Mononuclear cell (primary cell): ENCODE results near the gene RALGAPA2. TPM values are rescaled to one million over a fixed set of nuclear protein-coding genes. Genes with fewer than 3 reads are reported as not detected.

Experiments
- H3K27me3 ChIP-seq: 2 replicates; pipeline ENCODE4 v1.6.0; 2011; ENCODE audit warnings: low read length, control low read depth; ENCODE audit not compliant: insufficient read depth
- H3K4me1 ChIP-seq: 2 replicates; pipeline ENCODE4 v1.5.1; 2011; ENCODE audit warnings: mild to moderate bottlenecking, low read length, control low read depth; ENCODE audit not compliant: insufficient read depth
- H3K4me3 ChIP-seq: 2 replicates; pipeline ENCODE4 v1.5.1; 2011; ENCODE audit warnings: mild to moderate bottlenecking, low read length, moderate library complexity
- H3K9me3 ChIP-seq: 2 replicates; pipeline ENCODE4 v1.5.1; 2011; ENCODE audit warnings: low read depth, mild to moderate bottlenecking, control low read depth, low read length
- total RNA-seq: library from RNA; depleted of rRNA; stranded (reverse); fragments of >200 nt; gene quantifications from one replicate; pipeline ENCODE4 v1.2.3, GENCODE V29; 2012

Gene RALGAPA2
- total RNA-seq, 1 donor = 18.4 TPM

DNA sequence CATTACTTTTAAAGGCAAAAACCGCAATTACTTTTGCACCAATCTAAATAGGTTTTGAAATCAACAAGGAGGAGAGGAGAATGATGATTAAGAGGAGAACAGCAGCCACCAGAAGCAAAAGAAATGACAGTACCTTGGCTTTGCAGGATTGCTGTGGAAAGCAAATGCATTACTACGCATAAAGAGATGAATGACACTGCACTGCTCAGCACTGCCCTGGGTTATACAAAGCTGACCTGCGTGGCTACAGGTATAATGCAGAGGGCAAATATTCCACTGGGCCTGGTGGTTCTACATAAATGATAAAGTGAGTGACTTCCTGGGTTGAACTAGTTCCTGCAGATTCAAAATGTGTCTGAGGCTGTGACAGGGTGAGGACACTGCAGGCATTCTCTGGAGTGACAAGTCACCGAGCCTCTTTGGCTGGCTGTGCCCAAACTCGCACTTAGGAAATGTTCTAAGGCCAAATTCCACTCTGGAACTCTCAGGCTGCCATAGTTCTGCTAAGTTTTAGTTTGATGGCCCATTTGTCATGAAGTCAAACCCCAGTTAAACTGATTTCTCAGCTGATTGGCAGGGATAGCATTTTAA, 265.9 kb downstream of the RALGAPA2 start:
- no peak overlapping the region for H3K4me3 ChIP-seq
- peaks cover 16% of the 10 kb centered on the region for H3K4me1 ChIP-seq
- no peaks in the 10 kb centered on the region for H3K27me3 ChIP-seq
- no peaks in the 10 kb centered on the region for H3K9me3 ChIP-seq

DNA sequence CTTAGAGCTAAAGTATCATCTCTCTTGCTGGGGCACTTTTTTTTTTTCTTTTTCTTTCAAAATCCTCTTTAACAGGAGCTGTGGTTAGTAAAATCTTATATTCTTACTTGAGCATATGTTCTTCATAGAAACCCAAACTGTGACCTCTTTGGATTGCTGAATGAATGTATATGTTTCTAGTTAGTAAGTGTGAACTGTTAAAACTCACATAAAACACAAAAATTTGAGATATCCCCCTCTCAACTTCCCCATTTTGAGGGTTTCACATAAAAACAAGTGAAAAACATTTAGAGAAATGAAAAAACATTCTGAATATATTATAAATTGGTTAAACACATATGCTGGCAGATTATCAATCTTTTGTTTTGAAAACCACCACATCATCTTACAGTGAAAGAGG, 266.4 kb downstream of the RALGAPA2 start:
- Histone ChIP-seq H3K9me3 (no peaks in the 10 kb centered on the region), H3K27me3 (no peaks in the 10 kb centered on the region), H3K4me1 (peaks cover 16% of the 10 kb centered on the region), H3K4me3 (no peak overlapping the region)

GRCh38 chr20:20443504-20443903, 268.9 kb downstream of the RALGAPA2 start:
- no peak overlapping the region for H3K4me3 ChIP-seq
- H3K9me3 ChIP-seq = no peaks in the 10 kb centered on the region
- H3K27me3 ChIP-seq = no peaks in the 10 kb centered on the region
- peaks cover 16% of the 10 kb centered on the region for H3K4me1 ChIP-seq

DNA sequence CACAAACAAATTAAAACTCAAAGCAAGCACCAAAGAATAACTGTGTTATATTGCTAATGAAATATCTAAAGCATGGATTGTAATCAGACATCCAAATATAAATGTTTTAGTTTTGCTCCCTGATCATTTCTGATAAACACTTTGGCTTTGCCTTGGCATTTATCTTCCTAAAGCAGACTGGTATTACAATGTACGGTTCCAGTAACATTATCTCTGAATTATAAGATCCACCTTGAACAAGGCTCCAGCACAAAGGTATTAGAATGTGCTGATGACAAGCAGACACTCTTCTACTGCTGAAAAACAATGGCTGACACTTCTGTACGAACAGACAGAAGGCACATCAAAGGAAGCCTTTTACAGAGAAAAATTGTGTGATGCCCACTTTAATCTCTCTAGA, 270.0 kb downstream of the RALGAPA2 start:
- Histone ChIP-seq H3K4me1 (peaks cover 16% of the 10 kb centered on the region), H3K9me3 (no peaks in the 10 kb centered on the region), H3K27me3 (no peaks in the 10 kb centered on the region), H3K4me3 (no peak overlapping the region)

DNA sequence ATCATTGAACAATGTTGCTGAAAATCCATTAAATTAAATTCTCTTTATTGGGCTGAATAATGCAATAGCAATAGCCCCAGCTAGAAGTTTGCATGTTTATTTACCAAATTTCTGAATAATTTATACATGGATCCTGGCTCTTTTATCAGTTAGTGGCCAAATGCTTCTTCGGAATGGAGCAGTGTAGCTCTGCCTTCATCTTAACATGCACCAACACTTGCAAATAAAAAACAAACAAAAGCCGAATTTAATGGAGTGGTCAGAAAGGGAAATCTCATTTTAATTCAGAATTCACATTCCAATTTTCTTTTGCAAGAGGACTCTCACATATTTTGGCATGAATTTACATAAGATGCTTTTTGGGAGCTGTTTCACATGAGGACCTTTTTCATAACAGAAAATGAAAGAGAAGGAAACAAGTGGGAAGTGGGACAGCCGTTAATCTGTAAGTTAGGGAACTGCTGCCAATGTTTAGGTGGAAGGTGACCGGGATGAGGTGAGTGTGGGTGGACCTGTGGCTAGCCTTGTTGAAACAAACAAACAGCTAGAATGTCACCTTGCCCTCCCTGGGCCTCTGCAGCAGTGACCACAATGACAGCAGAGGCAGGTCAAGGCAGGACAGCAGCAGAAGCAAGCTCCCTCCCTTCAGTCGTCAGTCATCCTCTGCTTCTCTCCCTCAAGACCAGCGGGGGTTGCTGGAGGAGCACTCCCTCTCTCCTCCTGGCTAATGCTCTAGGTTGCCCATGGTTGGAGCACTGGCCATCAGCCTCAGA, 271.4 kb downstream of the RALGAPA2 start:
- H3K9me3 ChIP-seq = no peaks in the 10 kb centered on the region
- H3K4me3 ChIP-seq = no peak overlapping the region
- no peaks in the 10 kb centered on the region for H3K27me3 ChIP-seq
- peaks cover 11% of the 10 kb centered on the region for H3K4me1 ChIP-seq

GRCh38 chr20:20440481-20440880, 272.0 kb downstream of the RALGAPA2 start:
- H3K4me3 ChIP-seq = no peak overlapping the region
- no peaks in the 10 kb centered on the region for H3K9me3 ChIP-seq
- no peaks in the 10 kb centered on the region for H3K27me3 ChIP-seq
- H3K4me1 ChIP-seq = peaks cover 11% of the 10 kb centered on the region

GRCh38 chr20:20439602-20440190, 272.7 kb downstream of the RALGAPA2 start:
- no peaks in the 10 kb centered on the region for H3K27me3 ChIP-seq
- peaks cover 11% of the 10 kb centered on the region for H3K4me1 ChIP-seq

GRCh38 chr20:20437314-20437713, 275.1 kb downstream of the RALGAPA2 start:
- Histone ChIP-seq H3K27me3 (no peaks in the 10 kb centered on the region), H3K4me3 (no peak overlapping the region), H3K9me3 (no peaks in the 10 kb centered on the region), H3K4me1 (no peaks in the 10 kb centered on the region)

More at GRCh38 chr20:20439602-20440190, 272.7 kb downstream of the RALGAPA2 start:
- Histone ChIP-seq H3K4me3 (no peak overlapping the region), H3K9me3 (no peaks in the 10 kb centered on the region)

- no peak overlapping the region for H3K4me3 ChIP-seq
- no peaks in the 10 kb centered on the region for H3K27me3 ChIP-seq
- H3K9me3 ChIP-seq = no peaks in the 10 kb centered on the region
- H3K4me1 ChIP-seq = no peaks in the 10 kb centered on the region
These were observed 275.8 kb downstream of the RALGAPA2 start for GRCh38 chr20:20436689-20437088.

DNA sequence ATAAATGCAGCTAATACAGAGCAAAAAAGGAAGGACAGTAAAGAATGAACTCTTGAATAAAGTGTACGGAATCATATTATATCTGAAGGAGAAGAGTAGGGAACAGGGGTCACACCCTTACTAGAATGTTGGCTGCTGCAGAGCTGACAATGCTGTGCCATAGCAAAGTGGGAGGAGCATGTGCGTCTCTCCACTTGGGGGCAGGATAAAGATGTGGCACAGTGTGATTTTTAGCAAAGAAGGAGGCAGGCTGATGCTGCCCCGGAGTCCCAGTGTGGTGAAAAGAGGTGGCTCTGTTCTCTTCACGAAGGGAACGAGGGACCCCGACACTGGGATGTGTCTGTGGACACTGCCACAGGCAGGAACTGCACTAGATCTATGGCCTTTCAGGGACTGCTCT, 277.0 kb downstream of the RALGAPA2 start:
- no peaks in the 10 kb centered on the region for H3K27me3 ChIP-seq
- no peaks in the 10 kb centered on the region for H3K9me3 ChIP-seq
- no peak overlapping the region for H3K4me3 ChIP-seq
- no peaks in the 10 kb centered on the region for H3K4me1 ChIP-seq

GRCh38 chr20:20432618-20433286, 279.7 kb downstream of the RALGAPA2 start:
- Histone ChIP-seq H3K4me3 (no peak overlapping the region), H3K27me3 (no peaks in the 10 kb centered on the region), H3K9me3 (no peaks in the 10 kb centered on the region), H3K4me1 (no peaks in the 10 kb centered on the region)

GRCh38 chr20:20430066-20430465, 282.4 kb downstream of the RALGAPA2 start:
- H3K9me3 ChIP-seq = no peaks in the 10 kb centered on the region
- no peak overlapping the region for H3K4me3 ChIP-seq
- H3K27me3 ChIP-seq = no peaks in the 10 kb centered on the region
- H3K4me1 ChIP-seq = no peaks in the 10 kb centered on the region

- Histone ChIP-seq H3K4me1 (no peaks in the 10 kb centered on the region), H3K9me3 (no peaks in the 10 kb centered on the region), H3K27me3 (no peaks in the 10 kb centered on the region), H3K4me3 (no peak overlapping the region)
These were observed 284.4 kb downstream of the RALGAPA2 start for GRCh38 chr20:20428067-20428466.

GRCh38 chr20:20427227-20427864, 285.1 kb downstream of the RALGAPA2 start:
- H3K4me3 ChIP-seq = no peak overlapping the region
- H3K27me3 ChIP-seq = no peaks in the 10 kb centered on the region
- H3K4me1 ChIP-seq = no peaks in the 10 kb centered on the region
- no peaks in the 10 kb centered on the region for H3K9me3 ChIP-seq

DNA sequence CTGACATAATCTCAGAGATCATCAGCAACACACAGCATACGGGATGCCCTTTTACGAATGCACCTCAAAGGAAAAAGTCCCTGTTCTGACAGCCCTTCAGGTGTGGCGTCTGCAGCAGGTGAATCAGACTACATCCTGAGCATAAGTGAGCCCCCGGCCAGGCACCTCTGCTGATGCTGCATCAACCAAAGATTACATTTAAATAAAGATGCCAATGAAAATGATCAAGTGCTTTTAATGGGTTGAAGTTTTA, 285.9 kb downstream of the RALGAPA2 start:
- no peaks in the 10 kb centered on the region for H3K9me3 ChIP-seq
- H3K27me3 ChIP-seq = no peaks in the 10 kb centered on the region
- H3K4me3 ChIP-seq = no peak overlapping the region
- H3K4me1 ChIP-seq = no peaks in the 10 kb centered on the region
